HG03159 (cell line): ENCODE data around the gene ATP8A2.

Experiments used
- ATAC-seq: cut with Tn5 transposase; IDR thresholded peaks from one replicate; pipeline ENCODE4 v1.9.1; 2021; ENCODE audit warnings: mild to moderate bottlenecking, moderate library complexity; ENCODE audit not compliant: unreplicated experiment

The ATP8A2 gene

GRCh38 chr13:25844559-25845434 is 473.0 kb downstream of the ATP8A2 start:
- no peak for ATAC-seq

GRCh38 chr13:25846222-25846984 is 474.6 kb downstream of the ATP8A2 start:
- no peak for ATAC-seq

- ATAC-seq: peak; percentile 76
Measured at GRCh38 chr13:25847145-25847544, 475.4 kb downstream of the ATP8A2 start.

GRCh38 chr13:25847635-25848626 is 476.2 kb downstream of the ATP8A2 start:
- no peak for ATAC-seq

- no peak for ATAC-seq
Measured at GRCh38 chr13:25848812-25849745, 477.3 kb downstream of the ATP8A2 start.

- ATAC-seq: no peak
Measured at GRCh38 chr13:25857830-25858229, 486.1 kb downstream of the ATP8A2 start.

- no peak for ATAC-seq
Measured at GRCh38 chr13:25859528-25859927, 487.8 kb downstream of the ATP8A2 start.

GRCh38 chr13:25860265-25860664 is 488.5 kb downstream of the ATP8A2 start:
- no peak for ATAC-seq

- no peak for ATAC-seq
Measured at GRCh38 chr13:25860862-25861261, 489.1 kb downstream of the ATP8A2 start.

- ATAC-seq: no peak
Measured at GRCh38 chr13:25862156-25862555, 490.4 kb downstream of the ATP8A2 start.

GRCh38 chr13:25864116-25864515 is 492.3 kb downstream of the ATP8A2 start:
- ATAC-seq: no peak

- ATAC-seq: no peak
Measured at GRCh38 chr13:25864936-25865335, 493.2 kb downstream of the ATP8A2 start.

- no peak for ATAC-seq
Measured at GRCh38 chr13:25865391-25865790, 493.6 kb downstream of the ATP8A2 start.

GRCh38 chr13:25867038-25867437 is 495.3 kb downstream of the ATP8A2 start:
- ATAC-seq: no peak

- ATAC-seq: no peak
Measured at GRCh38 chr13:25868490-25868889, 496.7 kb downstream of the ATP8A2 start.

GRCh38 chr13:25869941-25870340 is 498.2 kb downstream of the ATP8A2 start:
- ATAC-seq: no peak

- no peak for ATAC-seq
Measured at GRCh38 chr13:25871389-25872125, 499.8 kb downstream of the ATP8A2 start.

GRCh38 chr13:25872481-25873241 is 500.9 kb downstream of the ATP8A2 start:
- ATAC-seq: no peak
